Naive thymus-derived CD4-positive, alpha-beta T cell (primary cell): Measurements from ENCODE around the gene ESPN. TPM values are rescaled to one million over a fixed set of nuclear protein-coding genes. Genes with fewer than 3 reads are reported as not detected.

Experiments used
- ATAC-seq: fragments of 150-1000 bp; cut with Tn5 transposase; 2 replicates; pipeline ENCODE4 v1.10.0; 2021; ENCODE audit warnings: mild to moderate bottlenecking, moderate library complexity
- CTCF ChIA-PET: fragments of 350-600 bp; sonication (Branson Sonifier 250); formaldehyde crosslinking; loops from one replicate; lab custom pipeline; 2021; ENCODE audit warnings: antibody characterized with exemption; lab: Charles Lee
- POLR2A ChIA-PET: fragments of 350-600 bp; sonication (Branson Sonifier 250); formaldehyde crosslinking; loops from one replicate; lab custom pipeline; 2021; ENCODE audit warnings: antibody characterized with exemption, inconsistent platforms; lab: Charles Lee
- DNase-seq, 9 donors: peaks; one replicate each; pipeline versions ENCODE4 v3.0.0 to v3.0.0-alpha.2; 2020 to 2022; ENCODE audit warnings: mixed read lengths in 1 of 9
- H3K27ac ChIP-seq: one replicate; pipeline ENCODE4 v1.7.0; 2013; ENCODE audit warnings: mild to moderate bottlenecking, low read depth, low read length, moderate library complexity
- H3K27me3 ChIP-seq, 2 donors: one replicate each; pipeline ENCODE4 v1.7.0; 2013; ENCODE audit warnings: low read length in 2 of 2, mild to moderate bottlenecking in 2 of 2, moderate library complexity in 2 of 2; ENCODE audit not compliant: control insufficient read depth in 2 of 2, insufficient read depth in 2 of 2
- H3K36me3 ChIP-seq, 3 experiments: 1 replicate in 2 of 3; 2 replicates in 1 of 3; pipeline ENCODE4 v1.7.0; 2013; ENCODE audit warnings: low read length in 3 of 3, mild to moderate bottlenecking in 3 of 3, moderate library complexity in 1 of 3; ENCODE audit not compliant: insufficient read depth in 3 of 3, control insufficient read depth in 2 of 3
- H3K4me1 ChIP-seq, 2 donors: one replicate each; pipeline ENCODE4 v1.7.0; 2013; ENCODE audit warnings: low read length in 2 of 2, mild to moderate bottlenecking in 2 of 2, moderate library complexity in 1 of 2; ENCODE audit not compliant: control insufficient read depth in 2 of 2, insufficient read depth in 2 of 2
- H3K4me3 ChIP-seq: 2 replicates; pipeline ENCODE4 v1.7.0; 2013; ENCODE audit warnings: mild to moderate bottlenecking, low read length
- H3K9me3 ChIP-seq, 3 experiments: 1 replicate in 2 of 3; 2 replicates in 1 of 3; pipeline ENCODE4 v1.7.0; 2013; ENCODE audit warnings: low read length in 3 of 3; ENCODE audit not compliant: control insufficient read depth in 2 of 3
- H3K27ac Mint-ChIP-seq, 9 donors: one replicate each; pipeline ENCODE4 v1.8.0; 2020 to 2022; ENCODE audit warnings: mixed read lengths in 9 of 9, mild to moderate bottlenecking in 8 of 9, moderate library complexity in 5 of 9, inconsistent platforms in 2 of 9
- H3K27me3 Mint-ChIP-seq, 5 donors: one replicate each; pipeline ENCODE4 v1.8.0; 2021 to 2022; ENCODE audit warnings: mixed read lengths in 5 of 5, mild to moderate bottlenecking in 1 of 5
- H3K36me3 Mint-ChIP-seq, 5 donors: one replicate each; pipeline ENCODE4 v1.8.0; 2020 to 2022; ENCODE audit warnings: mixed read lengths in 5 of 5, mild to moderate bottlenecking in 3 of 5, inconsistent platforms in 1 of 5
- H3K4me1 Mint-ChIP-seq, 7 donors: one replicate each; pipeline ENCODE4 v1.8.0; 2020 to 2022; ENCODE audit warnings: mixed read lengths in 7 of 7, mild to moderate bottlenecking in 3 of 7, inconsistent platforms in 1 of 7
- H3K4me3 Mint-ChIP-seq, 10 donors: one replicate each; pipeline ENCODE4 v1.8.0; 2020 to 2022; ENCODE audit warnings: mild to moderate bottlenecking in 10 of 10, mixed read lengths in 10 of 10, moderate library complexity in 6 of 10, inconsistent platforms in 2 of 10
- H3K9me3 Mint-ChIP-seq, 11 donors: one replicate each; pipeline ENCODE4 v1.8.0; 2020 to 2022; ENCODE audit warnings: mixed read lengths in 11 of 11, mild to moderate bottlenecking in 4 of 11, inconsistent platforms in 1 of 11, moderate library complexity in 1 of 11
- intact Hi-C, 2 donors: fragments of 100-400 bp; cut with micrococcal nuclease; formaldehyde crosslinking; loops; one replicate each; pipeline ENCODE4 v1.15.1; 2023
- polyA plus RNA-seq, 2 donors: library from polyadenylated mRNA; unstranded; fragments of 300-500 nt; fragmentation: Illumina TruSeq; gene quantifications; one replicate each; pipeline ENCODE4 v1.2.3, GENCODE V29; 2021
- total RNA-seq, 6 experiments: library from RNA in 5 of 6; stranded (reverse) in 5 of 6; gene quantifications; 1 replicate in 5 of 6; 2 replicates in 1 of 6; pipeline ENCODE4 v1.2.3 and lab custom pipeline; 2021 to 2026

The ESPN gene
- total RNA-seq, result 1 to 10 TPM in 4 of 5 experiments, under 1 TPM in 1; 0.85 to 2.9 (median 2.3) TPM
- polyA plus RNA-seq, result under 1 TPM; 0.40 to 0.60 TPM
- 1.3 reads per million, percentile 2 among the genes with 10 or more reads in this experiment for total RNA-seq (lab: John Stamatoyannopoulos, UW)

- POLR2A ChIA-PET, result interaction anchor here (0.7 to 0.9 kb wide), 3 partner anchors 9 to 177 kb away, joined by 3 read pairs; no protein-coding TSS in a partner anchor
These were observed at the start of gene ESPN for GRCh38 chr1:6424619-6425593. TSS of gene ESPN (plus strand) at chr1:6424776. CDS start at chr1:6424956, 180 bp downstream.

GRCh38 chr1:6378096-6378746 is 46.4 kb upstream of the ESPN start:
- Mint-ChIP-seq H3K27me3 (no peaks in the 10 kb centered on the region), H3K36me3 (no peaks in the 10 kb centered on the region), H3K4me3 (no peak overlapping the region), H3K9me3 (peaks cover 0 to 3% (median 0%) of the 10 kb centered on the region in 11 donors), H3K4me1 (no peaks in the 10 kb centered on the region), H3K27ac (no peak overlapping the region)
- Histone ChIP-seq H3K27ac (no peak overlapping the region), H3K4me1 (no peaks in the 10 kb centered on the region), H3K9me3 (no peaks in the 10 kb centered on the region), H3K36me3 (no peaks in the 10 kb centered on the region), H3K27me3 (no peaks in the 10 kb centered on the region), H3K4me3 (no peak overlapping the region)
- CTCF ChIA-PET, result no interaction called here
- intact Hi-C loops, result no loop called here
- ATAC-seq (no peak), DNase-seq (no peak)
- POLR2A ChIA-PET, result no interaction called here

More at GRCh38 chr1:6424619-6425593, at the start of gene ESPN:
- Histone ChIP-seq H3K9me3 (no peaks in the 10 kb centered on the region), H3K27ac (no peak within 1 kb of the TSS), H3K4me1 (peaks cover 13 to 24% of the 10 kb centered on the region in 2 donors), H3K27me3 (peaks cover 0 to 8% of the 10 kb centered on the region in 2 donors), H3K4me3 (peak within 1 kb of the TSS; percentile 15), H3K36me3 (no peaks in the 10 kb centered on the region)
- Mint-ChIP-seq H3K27me3 (peaks cover 18 to 57% (median 26%) of the 10 kb centered on the region in 5 donors), H3K4me3 (peak within 1 kb of the TSS; percentile 54 to 83 (median 72)), H3K4me1 (peaks cover 0 to 14% (median 10%) of the 10 kb centered on the region in 7 donors), H3K9me3 (no peaks in the 10 kb centered on the region), H3K27ac (no peak within 1 kb of the TSS), H3K36me3 (no peaks in the 10 kb centered on the region)
- CTCF ChIA-PET, result no interaction called here
- DNase-seq, result no peak
- ATAC-seq, result peak; percentile 25
- intact Hi-C loops, result loop anchor here in 1 of 2 donors (5.0 kb wide), 1 partner anchor 178 kb away; no protein-coding TSS in a partner anchor

GRCh38 chr1:6380037-6380436 is 44.5 kb upstream of the ESPN start:
- no peak for ATAC-seq
- H3K27me3 ChIP-seq, result no peaks in the 10 kb centered on the region
- H3K27me3 Mint-ChIP-seq, result no peaks in the 10 kb centered on the region
- H3K27ac Mint-ChIP-seq, result no peak overlapping the region
- peaks cover 0 to 8% (median 0%) of the 10 kb centered on the region in 5 donors for H3K36me3 Mint-ChIP-seq
- H3K4me1 Mint-ChIP-seq, result peaks cover 0 to 2% (median 0%) of the 10 kb centered on the region in 7 donors
- ChIA-PET POLR2A (no interaction called here), CTCF (no interaction called here)
- H3K4me3 ChIP-seq, result no peak overlapping the region
- DNase-seq, result no peak
- H3K27ac ChIP-seq, result no peak overlapping the region
- H3K4me3 Mint-ChIP-seq, result no peak overlapping the region
- no peaks in the 10 kb centered on the region for H3K4me1 ChIP-seq
- intact Hi-C loops, result no loop called here
- H3K36me3 ChIP-seq, result no peaks in the 10 kb centered on the region
- H3K9me3 ChIP-seq, result no peaks in the 10 kb centered on the region
- H3K9me3 Mint-ChIP-seq, result peaks cover 0 to 3% (median 0%) of the 10 kb centered on the region in 11 donors

- Mint-ChIP-seq H3K4me1 (peaks cover 0 to 6% (median 0%) of the 10 kb centered on the region in 7 donors), H3K9me3 (peaks cover 0 to 3% (median 0%) of the 10 kb centered on the region in 11 donors), H3K36me3 (peaks cover 0 to 11% (median 0%) of the 10 kb centered on the region in 5 donors), H3K27ac (no peak overlapping the region), H3K27me3 (no peaks in the 10 kb centered on the region), H3K4me3 (no peak overlapping the region)
- H3K36me3 ChIP-seq, result no peaks in the 10 kb centered on the region
- no peaks in the 10 kb centered on the region for H3K4me1 ChIP-seq
- DNase-seq, result no peak
- H3K27ac ChIP-seq, result no peak overlapping the region
- no peak overlapping the region for H3K4me3 ChIP-seq
- ChIA-PET CTCF (no interaction called here), POLR2A (interaction anchor here (1.3 to 3.4 kb wide), 2 partner anchors 9 to 15 kb away, joined by 3 to 11 read pairs; partner anchors contain the start of gene ACOT7)
- no peaks in the 10 kb centered on the region for H3K27me3 ChIP-seq
- no peak for ATAC-seq
- H3K9me3 ChIP-seq, result no peaks in the 10 kb centered on the region
- intact Hi-C loops, result no loop called here
These were observed 40.4 kb upstream of the ESPN start for GRCh38 chr1:6384135-6384534.

GRCh38 chr1:6384962-6385361 is 39.6 kb upstream of the ESPN start:
- peaks cover 0 to 11% (median 0%) of the 10 kb centered on the region in 5 donors for H3K36me3 Mint-ChIP-seq
- Histone ChIP-seq H3K27me3 (no peaks in the 10 kb centered on the region), H3K36me3 (no peaks in the 10 kb centered on the region), H3K4me3 (no peak overlapping the region), H3K27ac (no peak overlapping the region), H3K9me3 (no peaks in the 10 kb centered on the region), H3K4me1 (no peaks in the 10 kb centered on the region)
- ATAC-seq, result no peak
- intact Hi-C loops, result no loop called here
- peaks cover 0 to under 1% (median 0%) of the 10 kb centered on the region in 11 donors for H3K9me3 Mint-ChIP-seq
- DNase-seq, result no peak
- H3K4me3 Mint-ChIP-seq, result no peak overlapping the region
- H3K27me3 Mint-ChIP-seq, result no peaks in the 10 kb centered on the region
- ChIA-PET POLR2A (interaction anchor here (1.3 to 3.4 kb wide), 2 partner anchors 8 to 14 kb away, joined by 3 to 11 read pairs; partner anchors contain the start of gene ACOT7), CTCF (no interaction called here)
- peaks cover 0 to 9% (median 0%) of the 10 kb centered on the region in 7 donors for H3K4me1 Mint-ChIP-seq
- no peak overlapping the region for H3K27ac Mint-ChIP-seq

GRCh38 chr1:6385488-6386191 is 38.9 kb upstream of the ESPN start:
- peaks cover 0 to 12% (median 0%) of the 10 kb centered on the region in 5 donors for H3K36me3 Mint-ChIP-seq
- no peaks in the 10 kb centered on the region for H3K9me3 Mint-ChIP-seq
- peaks cover 0 to 11% (median 0%) of the 10 kb centered on the region in 7 donors for H3K4me1 Mint-ChIP-seq
- no peak overlapping the region for H3K27ac Mint-ChIP-seq
- intact Hi-C loops, result no loop called here
- Histone ChIP-seq H3K4me1 (no peaks in the 10 kb centered on the region), H3K36me3 (no peaks in the 10 kb centered on the region), H3K4me3 (no peak overlapping the region), H3K27me3 (no peaks in the 10 kb centered on the region), H3K9me3 (no peaks in the 10 kb centered on the region), H3K27ac (no peak overlapping the region)
- POLR2A ChIA-PET, result interaction anchor here (1.3 to 3.4 kb wide), 2 partner anchors 7 to 14 kb away, joined by 3 to 11 read pairs; partner anchors contain the start of gene ACOT7
- ATAC-seq, result no peak
- no peak overlapping the region for H3K4me3 Mint-ChIP-seq
- DNase-seq, result no peak
- no peaks in the 10 kb centered on the region for H3K27me3 Mint-ChIP-seq
- CTCF ChIA-PET, result interaction anchor here (1.1 kb wide), 1 partner anchor 139 kb away, joined by 4 read pairs; no protein-coding TSS in a partner anchor
